GM23248 (cell line): ENCODE results near the gene ZDHHC1. TPM values are rescaled to one million over a fixed set of nuclear protein-coding genes. Genes with fewer than 3 reads are reported as not detected.
A peak's percentile ranks its signal among the peaks of the same experiment; 100 is the strongest.

Source experiments
- DNase-seq: peaks from one replicate; pipeline ENCODE4 v3.0.0-alpha.2; 2015
- H2AFZ ChIP-seq: fragments of 200-600 bp; sonication (generic); 2 replicates; pipeline ENCODE4 v1.6.1; 2016; ENCODE audit warnings: antibody characterized with exemption
- H3F3A ChIP-seq: fragments of 200-600 bp; sonication (generic); 2 replicates; pipeline ENCODE4 v1.6.1; 2016; ENCODE audit warnings: mild to moderate bottlenecking, antibody characterized with exemption, mixed run types; ENCODE audit not compliant: insufficient read depth
- H3K27ac ChIP-seq: fragments of 200-600 bp; sonication (generic); 2 replicates; pipeline ENCODE4 v1.5.1; 2016; ENCODE audit warnings: mild to moderate bottlenecking
- H3K27me3 ChIP-seq: fragments of 200-600 bp; sonication (generic); replicated peaks from 2 replicates; pipeline ENCODE4 v1.6.1; 2016; ENCODE audit warnings: mild to moderate bottlenecking; ENCODE audit not compliant: insufficient read depth
- H3K36me3 ChIP-seq: fragments of 200-600 bp; sonication (generic); 2 replicates; pipeline ENCODE4 v1.6.1; 2016; ENCODE audit warnings: low read depth, mild to moderate bottlenecking
- H3K4me1 ChIP-seq: fragments of 200-600 bp; sonication (generic); 2 replicates; pipeline ENCODE4 v1.6.1; 2016; ENCODE audit warnings: mild to moderate bottlenecking; ENCODE audit not compliant: insufficient read depth
- H3K4me2 ChIP-seq: fragments of 200-600 bp; sonication (generic); one replicate; pipeline ENCODE4 v1.6.1; 2016; ENCODE audit warnings: mild to moderate bottlenecking; ENCODE audit not compliant: unreplicated experiment
- H3K4me3 ChIP-seq: fragments of 200-600 bp; sonication (generic); 2 replicates; pipeline ENCODE4 v1.5.1; 2016; ENCODE audit warnings: mild to moderate bottlenecking
- H3K79me2 ChIP-seq: fragments of 200-600 bp; sonication (generic); 2 replicates; pipeline ENCODE4 v1.6.1; 2016; ENCODE audit warnings: mild to moderate bottlenecking; ENCODE audit not compliant: insufficient read depth
- H3K9ac ChIP-seq: fragments of 200-600 bp; sonication (generic); 2 replicates; pipeline ENCODE4 v1.6.1; 2016; ENCODE audit warnings: mild to moderate bottlenecking
- H3K9me2 ChIP-seq: fragments of 200-600 bp; sonication (generic); 2 replicates; pipeline ENCODE4 v1.6.1; 2016; ENCODE audit warnings: mixed run types, mild to moderate bottlenecking, moderate library complexity; ENCODE audit not compliant: insufficient read depth
- H3K9me3 ChIP-seq: fragments of 200-600 bp; sonication (generic); one replicate; pipeline ENCODE4 v1.6.1; 2017; ENCODE audit warnings: low read depth
- H4K20me1 ChIP-seq: fragments of 200-600 bp; sonication (generic); 2 replicates; pipeline ENCODE4 v1.6.0; 2016; ENCODE audit not compliant: insufficient read depth
- EZH2 ChIP-seq: fragments of 200-600 bp; sonication (generic); IDR thresholded peaks from 2 replicates; pipeline ENCODE4 v1.6.1; 2018; ENCODE audit warnings: antibody characterized with exemption, mild to moderate bottlenecking; ENCODE audit not compliant: insufficient read depth, poor library complexity, severe bottlenecking
- EZH2phosphoT487 ChIP-seq: fragments of 200-600 bp; sonication (generic); IDR thresholded peaks from 2 replicates; pipeline ENCODE4 v1.6.1; 2018; ENCODE audit warnings: antibody characterized with exemption, moderate library complexity, mild to moderate bottlenecking, low read depth; ENCODE audit not compliant: insufficient read depth
- WGBS, 2 experiments: methylation state at CpG; one replicate each; pipeline ENCODE4 v1.1.6; 2015 to 2017; ENCODE audit warnings: low lambda C conversion rate in 2 of 2, low coverage in 1 of 2; ENCODE audit errors: missing lambda C conversion rate in 2 of 2; 5-methylcytosine and 5-hydroxymethylcytosine counted together
- in situ Hi-C: fragments of 300-500 bp; cut with MboI; formaldehyde crosslinking; loops from 2 replicates; pipeline ENCODE4 v1.15.0; 2020
- polyA plus RNA-seq: library from polyadenylated mRNA; unstranded; fragments of >200 nt; fragmentation: Nextera tagmentation; extraction: Ambion mirVana; gene quantifications from 2 replicates; pipeline ENCODE4 v1.2.1, GENCODE V29; 2016
- total RNA-seq: library from RNA; depleted of rRNA; stranded (reverse); fragments of >200 nt; shearing (Covaris generic); gene quantifications from 2 replicates; pipeline ENCODE4 v1.2.3, GENCODE V29; 2014

Gene ZDHHC1
- total and polyA plus RNA-seq, 2 experiments from 2014 or later, result 9.2 to 10.9 TPM

- Histone ChIP-seq H2AFZ (no peak overlapping the region), H3K4me3 (no peak overlapping the region)
These were observed 17.6 kb downstream of the ZDHHC1 start for GRCh38 chr16:67398546-67399217.

DNA sequence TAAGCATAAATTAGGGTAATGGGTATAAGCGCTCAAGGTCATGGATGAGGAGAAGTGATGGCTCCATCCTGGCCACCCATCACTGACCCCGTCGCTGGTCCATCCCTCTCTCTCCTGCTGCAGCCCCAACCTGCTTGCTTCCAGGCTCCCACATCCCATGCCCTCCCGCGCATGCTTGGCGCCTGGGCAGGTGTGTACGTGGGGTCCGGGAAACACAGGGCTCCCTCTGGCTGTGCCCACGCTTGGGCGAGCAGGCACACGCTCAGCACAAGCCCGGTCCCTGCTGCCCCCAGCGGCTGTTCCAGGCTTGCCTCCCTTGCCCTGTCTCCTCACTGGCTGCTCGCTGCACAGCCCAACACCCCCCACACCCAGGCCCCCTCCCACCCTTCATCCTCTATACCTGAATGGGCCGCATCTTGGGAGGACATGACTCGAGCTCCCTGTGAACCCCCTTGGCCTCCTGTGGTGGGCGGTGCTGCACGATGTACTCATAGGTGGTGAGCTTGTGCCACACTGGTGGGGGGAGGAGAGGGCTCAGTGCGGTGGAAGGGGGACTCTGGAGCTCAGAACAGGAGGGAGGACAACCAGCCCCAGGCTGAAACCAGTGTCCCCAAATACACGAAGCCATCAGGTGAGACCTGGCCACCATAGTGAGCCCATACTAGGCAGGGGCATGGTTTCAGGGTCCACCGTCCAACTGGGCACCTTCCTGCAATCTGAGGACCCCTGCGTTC is 18.3 kb downstream of the ZDHHC1 start:
- Histone ChIP-seq H3K79me2 (no peaks in the 10 kb centered on the region), H3K9me2 (no peaks in the 10 kb centered on the region), H3K27ac (no peak overlapping the region), H3K4me2 (no peak overlapping the region), H2AFZ (no peak overlapping the region), H3K4me3 (no peak overlapping the region), H3K27me3 (no peaks in the 10 kb centered on the region), H3K36me3 (no peaks in the 10 kb centered on the region), H3F3A (no peaks in the 10 kb centered on the region), H3K9ac (no peak overlapping the region), H3K4me1 (peaks cover 6% of the 10 kb centered on the region; the same call in 1 of the 2 replicates), H4K20me1 (no peaks in the 10 kb centered on the region), H3K9me3 (no peaks in the 10 kb centered on the region)
- TF ChIP-seq EZH2 (no peak), EZH2phosphoT487 (no peak)
- in situ Hi-C loops, result no loop called here
- no peak for DNase-seq
- WGBS, 2 experiments, result 69 to 84% methylated on average over 17 to 22 of the region's 22 CpGs

More at GRCh38 chr16:67398546-67399217, 17.6 kb downstream of the ZDHHC1 start:
- no peaks in the 10 kb centered on the region for H3K27me3 ChIP-seq
- H3K27ac ChIP-seq, result no peak overlapping the region
- no peaks in the 10 kb centered on the region for H4K20me1 ChIP-seq
- H3K9me3 ChIP-seq, result no peaks in the 10 kb centered on the region
- no peak overlapping the region for H3K4me2 ChIP-seq
- no peaks in the 10 kb centered on the region for H3K36me3 ChIP-seq
- in situ Hi-C loops, result no loop called here
- no peak for DNase-seq
- no peak overlapping the region for H3K9ac ChIP-seq
- peaks cover 6% of the 10 kb centered on the region; the same call in 1 of the 2 replicates for H3K4me1 ChIP-seq
- 87 to 90% methylated on average over 19 of the region's 19 CpGs for WGBS, 2 experiments
- no peaks in the 10 kb centered on the region for H3F3A ChIP-seq
- H3K9me2 ChIP-seq, result no peaks in the 10 kb centered on the region
- no peak for TF ChIP-seq EZH2
- no peaks in the 10 kb centered on the region for H3K79me2 ChIP-seq

GRCh38 chr16:67397036-67397801 is 19.1 kb downstream of the ZDHHC1 start:
- TF ChIP-seq EZH2phosphoT487, result no peak
- TF ChIP-seq EZH2, result no peak
- no peaks in the 10 kb centered on the region for H3K9me3 ChIP-seq
- WGBS, 2 experiments, result 62% methylated on average over 15 of the region's 15 CpGs
- DNase-seq, result no peak
- no peak overlapping the region for H3K4me3 ChIP-seq
- H3K79me2 ChIP-seq, result no peaks in the 10 kb centered on the region
- no peak overlapping the region for H3K27ac ChIP-seq
- H3K4me2 ChIP-seq, result no peak overlapping the region
- H3K27me3 ChIP-seq, result no peaks in the 10 kb centered on the region
- no peaks in the 10 kb centered on the region for H3K36me3 ChIP-seq
- in situ Hi-C loops, result no loop called here
- H3K4me1 ChIP-seq, result peaks cover 6% of the 10 kb centered on the region; the same call in 1 of the 2 replicates
- H3F3A ChIP-seq, result no peaks in the 10 kb centered on the region
- H3K9ac ChIP-seq, result peak overlapping the region; percentile 65; the same call in 1 of the 2 replicates
- no peaks in the 10 kb centered on the region for H4K20me1 ChIP-seq
- H3K9me2 ChIP-seq, result no peaks in the 10 kb centered on the region
- no peak overlapping the region for H2AFZ ChIP-seq

GRCh38 chr16:67396159-67397035 is 19.9 kb downstream of the ZDHHC1 start:
- 22 to 35% methylated on average over 17 to 28 of the region's 31 CpGs for WGBS, 2 experiments
- in situ Hi-C loops, result no loop called here
- H3F3A ChIP-seq, result no peaks in the 10 kb centered on the region
- H3K27me3 ChIP-seq, result no peaks in the 10 kb centered on the region
- TF ChIP-seq EZH2, result no peak
- TF ChIP-seq EZH2phosphoT487, result no peak
- peak overlapping the region; percentile 65 for H3K9ac ChIP-seq
- H3K4me3 ChIP-seq, result no peak overlapping the region
- no peaks in the 10 kb centered on the region for H3K79me2 ChIP-seq
- H3K9me2 ChIP-seq, result no peaks in the 10 kb centered on the region
- peak; percentile 93 for DNase-seq
- H2AFZ ChIP-seq, result no peak overlapping the region
- H3K27ac ChIP-seq, result no peak overlapping the region
- H4K20me1 ChIP-seq, result no peaks in the 10 kb centered on the region
- no peaks in the 10 kb centered on the region for H3K36me3 ChIP-seq
- peaks cover 6% of the 10 kb centered on the region; the same call in 1 of the 2 replicates for H3K4me1 ChIP-seq
- peak overlapping the region; percentile 1 for H3K4me2 ChIP-seq
- H3K9me3 ChIP-seq, result no peaks in the 10 kb centered on the region
